GM10847 (cell line): ENCODE results near the gene H1-8.

Source experiments
- POLR2A ChIP-seq: IDR thresholded peaks from 2 replicates; pipeline ENCODE4 v1.6.1; 2011; ENCODE audit not compliant: insufficient read length; ENCODE audit errors: extremely low read depth

The H1-8 gene

DNA sequence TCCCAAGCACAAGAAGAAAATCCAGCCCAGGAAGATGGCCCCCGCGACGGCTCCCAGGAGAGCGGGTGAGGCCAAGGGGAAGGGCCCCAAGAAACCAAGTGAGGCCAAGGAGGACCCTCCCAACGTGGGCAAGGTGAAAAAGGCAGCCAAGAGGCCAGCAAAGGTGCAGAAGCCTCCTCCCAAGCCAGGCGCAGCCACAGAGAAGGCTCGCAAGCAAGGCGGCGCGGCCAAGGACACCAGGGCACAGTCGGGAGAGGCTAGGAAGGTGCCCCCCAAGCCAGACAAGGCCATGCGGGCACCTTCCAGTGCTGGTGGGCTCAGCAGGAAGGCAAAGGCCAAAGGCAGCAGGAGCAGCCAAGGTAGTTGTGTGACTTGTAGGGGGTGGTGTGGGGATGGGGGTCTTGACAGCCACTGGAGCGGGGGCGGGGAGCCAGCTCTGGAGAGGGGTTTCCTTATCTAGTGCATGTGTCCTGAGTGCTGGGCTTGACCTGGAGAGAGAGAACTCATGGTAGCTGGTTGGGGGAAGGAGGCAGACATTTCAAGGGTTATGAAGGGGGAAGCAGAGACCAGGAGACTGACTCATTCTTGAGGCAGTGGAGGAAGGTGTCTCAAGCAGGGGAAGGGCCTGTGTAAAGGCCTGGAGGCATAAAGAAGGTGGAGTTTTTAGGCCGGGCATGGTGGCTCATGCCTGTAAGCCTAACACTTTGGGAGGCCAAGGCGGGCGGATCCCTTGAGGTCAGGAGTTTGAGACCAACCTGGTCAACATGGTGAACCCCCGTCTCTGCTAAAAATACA lies 6.2 kb downstream of the H1-8 start:
- TF ChIP-seq POLR2A: no peak

DNA sequence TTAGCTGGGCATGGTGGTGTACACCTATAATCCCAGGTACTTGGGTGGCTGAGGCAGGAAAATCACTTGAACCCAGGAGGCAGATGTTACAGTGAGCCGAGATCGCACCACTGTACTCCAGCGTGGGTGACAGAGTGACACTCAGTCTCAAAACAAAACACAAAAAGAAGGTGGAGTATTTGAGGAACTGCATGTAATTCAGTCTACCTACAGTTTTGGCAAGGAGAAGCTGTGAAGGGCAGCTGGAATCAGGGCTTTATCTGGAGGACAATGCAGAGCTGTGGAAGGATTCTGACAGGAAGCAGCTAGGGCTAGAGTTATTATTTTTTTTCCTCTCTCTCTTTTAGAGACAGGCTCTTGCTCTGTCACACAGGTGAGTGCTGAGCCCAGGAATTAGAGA lies 6.8 kb downstream of the H1-8 start:
- TF ChIP-seq POLR2A: no peak

DNA sequence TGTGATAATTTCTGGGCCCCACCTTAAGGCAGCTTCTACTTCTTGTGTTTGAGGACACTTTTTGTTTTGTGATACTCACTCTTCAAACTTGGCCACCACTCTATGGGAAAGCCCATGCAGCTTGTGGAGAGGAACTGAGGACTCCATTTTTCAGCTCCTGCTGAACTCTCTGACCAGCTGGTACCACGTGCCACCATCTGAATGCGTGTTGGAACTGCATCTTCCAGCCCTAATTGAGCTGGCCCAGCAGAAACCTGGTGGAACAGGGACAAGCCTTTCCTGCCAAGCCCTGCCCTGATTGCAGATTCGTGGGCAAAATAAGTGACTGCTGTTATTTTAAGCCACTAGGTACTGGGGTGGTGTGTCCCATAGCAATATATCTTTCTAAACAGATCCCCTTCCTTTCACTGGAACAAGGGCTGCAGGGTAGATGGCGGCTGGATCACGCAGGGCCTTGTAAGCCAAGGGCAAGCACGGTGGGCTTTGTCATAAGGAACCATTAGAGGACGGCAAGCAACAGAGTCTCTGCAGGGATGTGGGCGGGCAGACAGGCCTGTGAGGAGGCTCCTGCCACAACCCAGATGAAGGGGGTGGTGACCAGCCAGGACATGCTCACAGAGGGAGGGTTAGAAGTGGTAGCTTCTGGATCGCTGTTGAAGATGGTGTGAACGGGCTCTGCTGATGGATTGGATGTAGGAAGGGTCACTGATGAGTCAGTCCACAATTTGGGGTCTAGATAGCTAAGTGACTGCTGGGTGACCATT lies 9.5 kb downstream of the H1-8 start:
- TF ChIP-seq POLR2A: no peak

DNA sequence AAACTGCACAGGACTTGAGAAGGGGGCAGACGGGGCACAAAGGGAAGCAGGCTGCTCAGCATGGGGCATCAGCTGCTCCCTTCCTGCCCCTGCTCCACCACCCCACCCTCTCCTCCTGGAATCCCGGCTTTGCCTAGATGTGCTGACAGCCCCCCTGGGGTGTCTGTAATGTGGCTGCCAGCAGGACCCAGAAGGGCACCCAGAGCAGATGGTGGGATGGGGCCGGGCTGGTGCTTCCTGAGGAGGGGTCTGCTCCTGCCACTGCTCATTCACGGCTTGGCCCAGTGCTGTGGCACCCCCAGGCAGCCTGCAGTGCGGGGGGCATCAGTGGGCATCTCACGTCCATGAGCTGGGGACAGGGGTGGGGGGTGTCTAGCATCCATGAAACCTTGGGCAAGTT lies 10.2 kb downstream of the H1-8 start:
- no peak for TF ChIP-seq POLR2A

DNA sequence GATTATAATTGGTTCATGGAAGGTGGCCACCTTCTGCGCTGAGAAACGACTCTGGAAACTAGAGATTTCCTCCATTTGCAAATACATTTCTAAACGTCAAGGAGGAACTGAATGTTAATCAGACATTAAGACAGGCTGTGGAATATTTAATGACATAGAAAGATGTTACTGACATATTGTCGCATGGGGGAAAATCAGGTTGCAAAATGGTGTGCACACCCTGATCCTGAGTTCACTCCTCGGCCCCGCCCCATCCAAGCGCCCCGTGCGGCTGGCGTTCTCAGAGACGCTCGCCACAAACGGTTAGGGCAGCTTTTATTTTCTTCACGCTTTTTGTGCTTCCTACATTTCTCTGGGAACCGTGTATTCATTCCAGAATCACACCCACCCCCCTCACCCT lies 10.7 kb downstream of the H1-8 start:
- TF ChIP-seq POLR2A: no peak

DNA sequence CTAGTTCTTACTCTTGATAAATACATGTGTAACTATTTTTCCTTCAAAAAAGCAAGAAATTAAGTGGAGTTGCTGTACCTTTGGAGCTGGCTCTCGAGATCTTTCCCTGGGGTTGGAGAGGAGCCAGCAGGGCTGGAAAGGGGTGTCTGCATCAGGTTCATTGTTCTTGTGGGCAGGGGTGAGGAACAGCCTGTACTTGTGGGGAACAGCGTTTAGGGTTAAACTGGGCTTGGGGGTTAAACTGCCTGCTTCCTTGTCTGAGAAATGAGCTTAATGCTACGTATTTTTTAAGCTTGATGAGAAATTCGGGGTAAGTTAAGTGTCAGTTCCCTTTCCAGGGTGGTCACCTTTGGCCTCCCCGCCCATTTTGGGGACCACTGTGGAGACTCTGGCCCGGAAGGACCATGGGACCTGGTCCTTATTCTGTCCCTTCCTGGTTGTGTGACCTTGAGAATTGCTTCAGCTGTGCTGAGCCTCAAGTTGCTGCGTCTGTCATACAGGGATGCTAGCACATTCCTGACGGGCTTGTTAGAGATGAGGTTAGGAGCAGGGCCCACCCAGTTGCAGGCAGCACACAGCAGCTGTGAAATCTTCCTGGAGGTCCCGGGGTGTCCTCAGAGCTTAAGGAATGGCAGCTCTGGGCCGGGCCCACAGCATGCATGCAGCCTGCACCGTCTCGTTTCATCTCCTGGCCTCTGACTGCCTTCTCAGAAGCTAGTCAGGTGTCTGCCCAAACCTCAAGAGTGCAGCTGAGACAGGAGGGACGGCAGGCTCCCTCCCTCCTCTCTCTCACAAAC lies 11.6 kb downstream of the H1-8 start:
- TF ChIP-seq POLR2A: no peak

DNA sequence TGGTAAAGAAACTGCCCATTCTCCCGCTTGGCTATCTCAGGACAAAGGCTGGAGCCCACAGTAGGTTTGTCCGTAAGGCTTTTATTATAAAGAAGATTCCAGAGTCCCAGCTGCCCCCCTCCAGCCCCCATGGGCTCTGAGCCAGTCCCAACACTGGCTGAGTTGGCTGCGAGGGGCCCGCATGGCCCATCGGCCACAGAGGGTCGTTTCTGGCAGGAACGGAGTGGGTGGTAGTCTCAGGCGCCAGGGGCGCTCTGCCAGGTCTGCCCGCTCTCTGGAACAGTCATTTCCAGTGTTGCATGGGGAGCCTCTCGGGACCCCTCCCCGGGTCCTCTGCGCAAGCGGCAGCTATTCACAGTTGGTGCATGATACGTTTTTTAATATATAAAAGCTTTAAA lies 12.2 kb downstream of the H1-8 start:
- no peak for TF ChIP-seq POLR2A

DNA sequence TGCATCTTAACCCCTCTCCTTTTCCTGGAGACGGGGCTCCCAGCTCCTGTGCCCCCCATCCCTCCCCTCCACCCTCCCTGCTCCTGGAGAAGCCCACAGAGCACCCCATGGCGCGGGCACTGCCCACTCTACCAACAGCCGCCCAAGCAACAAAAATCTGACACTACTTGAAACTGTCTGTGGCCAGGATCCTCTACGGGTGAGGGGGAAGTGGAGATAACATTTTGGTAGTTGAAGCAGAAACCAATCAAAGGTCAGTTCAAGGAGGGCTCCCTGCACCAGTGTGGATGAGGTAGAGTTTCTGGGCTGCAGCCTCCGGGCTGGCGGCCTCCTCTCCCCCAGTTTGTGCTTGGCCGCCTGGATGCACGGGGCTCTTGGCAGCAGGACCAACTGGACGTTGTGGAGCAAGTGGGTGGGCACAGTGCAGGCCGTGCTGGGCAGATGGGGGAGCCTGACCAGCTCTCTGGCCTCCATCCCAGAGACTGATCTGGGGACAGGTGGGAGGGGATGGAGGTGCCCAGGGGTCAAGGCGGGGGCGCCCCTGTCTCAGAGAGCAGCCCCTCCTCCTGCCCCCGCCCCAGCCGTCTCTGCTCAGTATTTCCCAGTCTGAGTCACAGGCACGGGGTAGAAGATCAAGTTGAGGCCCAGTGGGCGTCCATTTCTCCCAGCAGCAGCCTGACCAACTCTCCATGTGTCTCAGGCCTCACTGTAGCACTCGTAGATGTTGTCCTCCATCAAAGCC lies 12.8 kb downstream of the H1-8 start:
- no peak for TF ChIP-seq POLR2A

DNA sequence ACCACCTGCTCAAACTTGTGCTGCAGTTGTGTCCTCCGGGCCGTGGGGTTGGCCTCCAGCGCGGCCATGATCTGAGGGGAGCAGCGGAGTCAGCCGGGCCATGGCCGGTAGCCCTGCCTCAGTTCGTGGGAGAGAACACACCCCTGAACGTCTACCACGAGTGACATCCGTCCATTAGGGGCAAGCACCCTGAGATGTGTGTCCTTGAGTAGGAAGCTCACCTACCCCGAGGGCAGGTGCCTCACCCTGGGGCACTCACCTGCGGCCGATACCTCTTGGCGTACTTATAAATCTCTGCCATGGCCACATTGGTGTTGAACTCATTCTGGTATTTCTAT lies 13.4 kb downstream of the H1-8 start:
- TF ChIP-seq POLR2A: no peak

DNA sequence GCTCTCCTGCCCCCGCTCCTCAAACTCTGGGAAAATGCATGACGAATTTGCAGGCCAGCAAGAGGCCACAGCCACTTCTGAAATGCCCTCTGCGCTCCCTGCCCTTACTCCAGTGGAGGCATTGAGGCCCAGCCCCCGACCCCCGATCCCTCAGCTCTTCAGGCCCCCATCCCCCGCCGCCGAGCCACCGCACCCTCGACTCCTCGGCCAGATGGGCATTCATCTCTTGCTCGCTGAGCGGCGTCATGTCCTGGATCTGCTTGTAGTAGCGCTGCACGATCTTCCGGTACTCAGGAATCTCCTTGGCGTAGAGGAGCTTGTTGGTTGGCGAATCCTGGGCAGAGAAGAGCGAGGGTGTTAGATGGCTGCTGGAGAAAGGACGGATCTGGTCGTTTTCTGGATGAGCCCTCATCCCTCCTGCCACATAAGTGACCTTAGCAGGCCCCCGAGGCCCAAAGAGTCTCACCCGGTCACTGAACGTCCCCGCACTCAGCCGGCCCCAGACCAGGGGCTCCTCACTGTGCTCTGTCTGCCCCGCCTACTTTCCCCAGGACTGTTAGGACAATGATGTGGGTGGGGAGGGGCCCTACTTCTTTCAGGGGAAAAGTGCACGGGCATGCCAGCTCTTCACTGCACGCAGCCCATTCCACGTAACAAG lies 14.0 kb downstream of the H1-8 start:
- no peak for TF ChIP-seq POLR2A

DNA sequence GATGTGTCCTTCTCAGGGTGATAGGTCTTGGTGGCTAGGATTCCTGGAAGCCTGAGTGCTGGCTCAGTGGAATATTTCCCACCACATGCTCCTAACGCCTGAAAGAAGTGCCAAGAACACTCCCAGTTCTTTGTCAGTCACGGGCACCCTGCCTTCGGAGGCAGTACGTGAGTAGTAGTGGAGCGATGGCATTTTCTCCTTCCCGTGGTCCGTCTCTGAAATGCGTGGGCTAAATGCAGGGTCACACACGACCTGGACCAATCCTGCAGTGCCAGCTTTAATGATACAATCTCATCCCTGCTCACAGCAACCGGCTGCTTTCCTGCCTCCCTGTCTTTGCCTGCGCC lies 14.5 kb downstream of the H1-8 start:
- TF ChIP-seq POLR2A: no peak

DNA sequence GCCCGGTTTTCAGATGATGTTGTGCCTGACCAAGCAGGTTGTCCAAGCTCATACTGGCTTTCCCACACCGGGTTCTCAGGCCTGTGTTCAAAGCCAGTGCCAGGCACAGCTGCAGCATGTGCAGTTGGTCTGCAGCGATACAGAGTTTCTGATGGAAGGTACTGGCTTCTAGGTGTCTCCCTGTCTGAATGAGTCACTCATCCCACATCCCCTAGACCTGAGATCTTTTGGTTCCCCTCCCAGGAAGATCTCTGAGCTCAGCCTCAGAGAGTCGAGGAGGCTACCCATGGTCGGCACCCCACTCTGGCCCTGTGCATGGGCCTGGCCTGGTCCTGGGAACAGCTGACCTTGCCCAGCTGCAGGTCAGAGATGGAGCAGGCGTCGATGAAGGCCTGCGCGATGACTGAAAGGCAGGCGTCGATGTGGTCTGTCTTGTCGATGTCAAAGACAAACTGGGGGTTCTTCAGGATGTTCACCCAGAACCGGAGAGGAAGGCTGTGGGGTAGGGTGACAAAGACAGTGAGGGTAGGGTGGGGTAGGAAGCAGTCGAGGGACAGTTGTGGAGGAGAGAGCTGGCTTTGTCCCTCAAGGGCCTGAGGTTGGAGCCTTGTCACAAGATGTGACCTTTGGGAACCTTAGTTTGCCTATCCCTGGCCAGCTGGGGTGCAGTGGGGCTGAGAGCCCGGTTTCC lies 15.3 kb downstream of the H1-8 start:
- TF ChIP-seq POLR2A: no peak

DNA sequence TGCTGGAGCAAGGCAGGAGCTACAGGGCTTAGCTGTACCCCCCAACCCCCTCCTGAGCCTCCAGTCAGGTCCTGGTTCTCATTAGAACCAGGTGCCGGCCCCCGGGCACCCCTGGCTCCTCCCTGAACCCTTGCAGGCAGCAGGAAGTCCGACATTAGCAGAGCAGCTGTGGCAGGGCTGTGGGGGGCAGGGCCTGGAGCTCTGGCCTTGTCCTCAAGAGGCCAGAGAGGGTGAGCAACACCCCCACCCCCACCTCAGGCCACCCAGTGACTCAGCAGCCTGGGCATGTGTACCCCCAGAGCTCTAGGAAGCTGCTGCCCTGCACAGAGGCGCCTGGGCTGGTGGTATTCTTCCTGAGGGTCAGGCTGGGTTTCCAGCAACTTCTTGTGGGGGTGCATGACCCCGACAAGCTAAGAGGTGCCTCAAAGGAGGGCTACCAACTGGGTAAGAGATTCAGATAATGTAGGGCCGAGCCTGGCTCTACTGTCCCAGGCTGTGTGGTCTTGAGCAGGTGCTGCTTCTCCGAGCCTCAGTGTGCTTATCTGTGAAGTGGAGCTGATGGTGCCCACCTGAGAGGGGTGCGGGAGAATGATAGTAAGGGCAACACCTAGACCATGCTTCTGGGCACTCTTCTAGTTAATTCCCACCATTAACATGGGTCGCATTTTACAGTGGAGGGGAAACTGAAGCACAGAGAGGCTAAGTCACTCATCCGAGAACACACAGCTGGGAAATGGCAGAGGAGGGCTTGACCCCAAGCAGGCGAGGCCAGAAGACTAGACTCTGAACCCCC lies 16.0 kb downstream of the H1-8 start:
- no peak for TF ChIP-seq POLR2A
